AG09319 (cell line): ENCODE results near the gene MAP3K7CL.

Experiments used
- DNase-seq: peaks from one replicate; pipeline ENCODE4 v3.0.0-alpha.2; 2010; ENCODE audit warnings: low read depth; ENCODE audit errors: extremely low read depth
- CTCF ChIP-seq: IDR thresholded peaks from 2 replicates; pipeline ENCODE4 v1.5.1; 2011; ENCODE audit warnings: low read depth, mild to moderate bottlenecking, inconsistent platforms, low read length, moderate library complexity

MAP3K7CL gene

GRCh38 chr21:29168891-29169315 is 38.5 kb downstream of the MAP3K7CL start:
- TF ChIP-seq CTCF, result no peak
- no peak for DNase-seq

- DNase-seq, result no peak
- no peak for TF ChIP-seq CTCF
These were observed 40.5 kb downstream of the MAP3K7CL start for GRCh38 chr21:29170944-29171343.

- TF ChIP-seq CTCF, result no peak
- no peak for DNase-seq
These were observed 41.8 kb downstream of the MAP3K7CL start for GRCh38 chr21:29172282-29172681.

GRCh38 chr21:29174607-29175013 is 44.2 kb downstream of the MAP3K7CL start:
- TF ChIP-seq CTCF, result no peak
- DNase-seq, result no peak

- peak; percentile 73 for DNase-seq
- no peak for TF ChIP-seq CTCF
These were observed 45.1 kb downstream of the MAP3K7CL start for GRCh38 chr21:29175408-29176134.

- no peak for TF ChIP-seq CTCF
- DNase-seq, result no peak
These were observed 46.2 kb downstream of the MAP3K7CL start for GRCh38 chr21:29176471-29177120.

GRCh38 chr21:29177800-29178199 is 47.4 kb downstream of the MAP3K7CL start:
- no peak for DNase-seq
- no peak for TF ChIP-seq CTCF
